ENCODE data around the gene RAP1B.

GRCh38 chr12:68614105-68614679 lies 3.5 kb downstream of the RAP1B start:
- no peak for TF ChIP-seq CTCF (IDR thresholded peaks at IDR 0.05)
- TF ChIP-seq POLR2A (IDR thresholded peaks at IDR 0.05) = no peak
- TF ChIP-seq EP300 (IDR thresholded peaks at IDR 0.05) = no peak

Measured in ovary (tissue), 3 donors.